Measurements from ENCODE around the gene SSH2.
"Not testable (repeated sequence)": the region's sequence is repeated elsewhere in the genome, so short reads cannot be mapped to it uniquely, and the experiment has no call there.

SSH2 gene

DNA sequence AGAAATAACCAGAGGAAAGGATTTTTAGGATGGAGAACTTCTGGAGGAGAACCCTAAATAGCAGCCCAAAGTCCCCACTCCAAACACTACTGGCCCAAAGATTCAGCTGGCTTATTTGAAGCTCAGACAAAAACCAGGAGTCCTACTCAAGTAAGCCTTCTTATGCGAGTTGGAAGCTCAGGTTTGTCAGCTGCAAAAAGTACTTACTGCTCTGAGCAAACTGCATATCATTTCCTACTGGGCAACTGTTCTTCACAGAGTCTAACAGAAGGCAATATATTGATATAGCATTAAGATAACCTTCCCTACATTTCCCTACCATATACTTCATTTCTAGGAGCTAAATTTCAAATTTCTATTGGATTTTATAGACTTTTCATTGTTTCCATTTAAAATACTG lies 231.2 kb downstream of the SSH2 start:
- in situ Hi-C loops (cut with MboI; ENCODE audit: low pct_unique_long_range_greater_than_20kb, low sequenced_read_pairs), result no loop called here
- no peak for DNase-seq

GRCh38 chr17:29698019-29698777 lies 231.8 kb downstream of the SSH2 start:
- DNase-seq, result no peak
- in situ Hi-C loops (cut with MboI; ENCODE audit: low pct_unique_long_range_greater_than_20kb, low sequenced_read_pairs), result no loop called here

GRCh38 chr17:29697371-29697770 lies 232.7 kb downstream of the SSH2 start:
- in situ Hi-C loops (cut with MboI; ENCODE audit: low pct_unique_long_range_greater_than_20kb, low sequenced_read_pairs), result no loop called here
- DNase-seq, result no peak

- no peak for DNase-seq
- in situ Hi-C loops (cut with MboI; ENCODE audit: low pct_unique_long_range_greater_than_20kb, low sequenced_read_pairs), result no loop called here
These were observed 235.0 kb downstream of the SSH2 start for GRCh38 chr17:29694918-29695563.

- DNase-seq, result no peak
- in situ Hi-C loops (cut with MboI; ENCODE audit: low pct_unique_long_range_greater_than_20kb, low sequenced_read_pairs), result no loop called here
These were observed 236.3 kb downstream of the SSH2 start for GRCh38 chr17:29693751-29694150.

DNA sequence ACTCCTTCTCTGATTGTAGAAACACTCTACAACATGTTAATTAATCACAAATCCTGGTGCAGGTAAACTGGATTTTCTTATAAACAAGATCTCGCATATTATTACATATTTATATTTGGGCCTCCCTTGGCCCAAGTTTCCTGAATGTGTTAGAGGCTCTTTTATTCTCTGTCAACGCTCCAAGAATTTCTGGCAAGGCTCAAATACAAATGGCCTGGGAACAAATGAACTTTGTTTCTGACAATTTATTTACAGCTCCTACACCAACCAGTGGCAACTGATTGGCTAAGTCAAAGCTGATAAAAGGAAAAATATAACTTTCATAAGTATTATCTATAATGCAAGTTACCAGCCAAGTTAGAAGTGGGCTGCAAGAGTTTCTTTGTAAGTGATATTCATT lies 242.4 kb downstream of the SSH2 start:
- no peak for DNase-seq
- in situ Hi-C loops (cut with MboI; ENCODE audit: low pct_unique_long_range_greater_than_20kb, low sequenced_read_pairs), result no loop called here

GRCh38 chr17:29686993-29687590 lies 242.9 kb downstream of the SSH2 start:
- in situ Hi-C loops (cut with MboI; ENCODE audit: low pct_unique_long_range_greater_than_20kb, low sequenced_read_pairs), result no loop called here
- DNase-seq, result no peak

GRCh38 chr17:29683481-29683880 lies 246.5 kb downstream of the SSH2 start:
- in situ Hi-C loops (cut with MboI; ENCODE audit: low pct_unique_long_range_greater_than_20kb, low sequenced_read_pairs), result no loop called here
- no peak for DNase-seq

DNA sequence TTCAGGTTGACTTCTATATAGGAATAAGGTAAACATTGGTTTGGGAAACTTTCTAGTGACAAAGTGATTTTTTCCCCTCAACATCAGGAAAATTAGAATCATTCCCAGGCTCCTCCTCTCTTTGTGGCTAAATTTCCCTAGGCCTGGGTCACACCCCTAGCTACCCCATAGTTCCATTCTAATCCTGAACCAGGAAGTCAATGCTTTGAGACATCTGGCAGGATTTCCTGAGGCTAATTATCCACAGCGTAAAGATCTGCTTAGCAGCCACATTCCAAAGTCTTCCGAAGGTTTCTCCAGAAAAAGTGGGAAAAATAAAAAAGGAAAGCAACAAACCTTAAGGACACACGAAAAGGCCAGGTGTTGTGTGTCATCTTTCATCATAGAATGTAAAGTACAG lies 247.0 kb downstream of the SSH2 start:
- DNase-seq, result no peak
- in situ Hi-C loops (cut with MboI; ENCODE audit: low pct_unique_long_range_greater_than_20kb, low sequenced_read_pairs), result no loop called here

DNA sequence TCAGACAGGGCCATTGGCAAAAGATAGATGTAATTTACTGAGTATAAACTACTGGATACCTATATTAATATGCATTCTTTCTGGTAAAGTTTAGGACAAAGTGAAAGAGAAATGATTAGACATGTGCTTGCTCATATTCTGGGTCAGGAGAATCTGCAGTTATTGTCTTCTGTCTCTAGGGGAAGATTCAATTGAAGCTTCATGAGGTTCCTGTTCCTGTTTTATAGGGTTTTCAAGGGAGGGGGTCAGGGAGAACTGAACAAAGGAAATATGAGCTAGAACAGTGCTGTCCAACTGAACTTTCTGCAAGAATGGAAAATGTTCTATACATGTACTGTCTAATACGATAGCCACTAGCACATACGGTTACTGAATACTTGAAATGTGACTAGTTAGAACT lies 248.0 kb downstream of the SSH2 start:
- in situ Hi-C loops (cut with MboI; ENCODE audit: low pct_unique_long_range_greater_than_20kb, low sequenced_read_pairs), result no loop called here
- DNase-seq, result peak; percentile 83

- in situ Hi-C loops (cut with MboI; ENCODE audit: low pct_unique_long_range_greater_than_20kb, low sequenced_read_pairs), result no loop called here
- no peak for DNase-seq
These were observed 252.2 kb downstream of the SSH2 start for GRCh38 chr17:29677824-29678223.

GRCh38 chr17:29677221-29677791 lies 252.7 kb downstream of the SSH2 start:
- in situ Hi-C loops (cut with MboI; ENCODE audit: low pct_unique_long_range_greater_than_20kb, low sequenced_read_pairs), result no loop called here

DNA sequence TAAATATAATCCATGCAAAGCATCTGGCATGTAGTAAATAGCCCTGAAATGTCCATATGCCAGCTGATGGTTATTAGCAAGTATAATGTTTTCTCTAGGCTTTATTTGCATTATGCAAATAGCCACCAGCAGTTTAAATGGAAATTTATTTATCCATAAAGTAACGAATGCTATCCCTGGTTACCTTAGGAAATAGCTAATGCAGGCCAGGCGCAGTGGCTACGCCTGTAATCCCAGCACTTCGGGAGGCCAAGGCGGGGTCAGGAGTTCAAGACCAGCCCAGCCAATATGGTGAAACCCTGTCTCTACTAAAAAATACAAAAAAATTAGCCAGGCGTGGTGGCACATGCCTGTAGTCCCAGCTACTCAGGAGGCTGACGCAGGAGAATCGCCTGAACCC lies 254.1 kb downstream of the SSH2 start:
- in situ Hi-C loops (cut with MboI; ENCODE audit: low pct_unique_long_range_greater_than_20kb, low sequenced_read_pairs); DNase-seq: not testable (repeated sequence)

More at GRCh38 chr17:29677221-29677791, 252.7 kb downstream of the SSH2 start:
- no peak for DNase-seq

DNA sequence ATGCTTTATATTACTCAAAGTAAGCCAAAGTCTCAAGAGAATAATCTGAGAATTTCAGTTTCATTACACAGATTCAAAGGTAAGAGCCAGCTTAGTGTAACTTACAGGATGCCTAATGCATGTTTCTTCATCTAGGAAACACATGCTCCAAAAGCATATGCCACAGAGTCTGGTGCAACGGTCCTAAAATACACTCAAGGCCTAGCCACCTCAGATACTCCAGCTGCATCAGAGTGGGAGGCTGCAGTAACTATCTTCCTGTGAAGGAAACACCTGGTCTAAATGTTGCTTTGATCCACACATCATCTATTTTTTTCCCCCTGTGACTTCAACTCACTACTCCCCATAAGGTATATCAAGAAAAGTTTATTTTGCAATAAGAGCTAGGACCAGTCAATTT lies 255.7 kb downstream of the SSH2 start:
- peak; percentile 69 for DNase-seq
- in situ Hi-C loops (cut with MboI; ENCODE audit: low pct_unique_long_range_greater_than_20kb, low sequenced_read_pairs), result no loop called here

GRCh38 chr17:29671661-29672060 lies 258.4 kb downstream of the SSH2 start:
- in situ Hi-C loops (cut with MboI; ENCODE audit: low pct_unique_long_range_greater_than_20kb, low sequenced_read_pairs), result no loop called here
- DNase-seq, result no peak

DNA sequence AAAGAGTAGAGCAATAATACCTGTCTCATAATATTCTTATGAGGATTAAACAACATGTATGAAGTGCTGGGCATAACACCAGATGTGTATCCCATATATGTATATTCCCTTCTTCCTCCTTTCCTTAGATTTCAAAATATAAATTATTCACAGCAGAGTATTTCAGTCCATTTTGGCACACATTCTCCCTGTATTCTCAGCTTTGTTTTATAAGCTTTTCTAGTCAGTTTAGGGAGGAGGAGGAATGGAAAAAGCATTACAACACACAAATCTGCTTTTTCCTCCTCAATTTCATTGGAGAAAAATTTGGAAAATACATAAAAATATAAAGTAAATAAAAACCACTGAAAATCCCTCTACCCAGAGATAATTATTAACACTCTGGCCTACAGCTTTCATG lies 260.8 kb downstream of the SSH2 start:
- in situ Hi-C loops (cut with MboI; ENCODE audit: low pct_unique_long_range_greater_than_20kb, low sequenced_read_pairs), result no loop called here
- DNase-seq, result no peak

DNA sequence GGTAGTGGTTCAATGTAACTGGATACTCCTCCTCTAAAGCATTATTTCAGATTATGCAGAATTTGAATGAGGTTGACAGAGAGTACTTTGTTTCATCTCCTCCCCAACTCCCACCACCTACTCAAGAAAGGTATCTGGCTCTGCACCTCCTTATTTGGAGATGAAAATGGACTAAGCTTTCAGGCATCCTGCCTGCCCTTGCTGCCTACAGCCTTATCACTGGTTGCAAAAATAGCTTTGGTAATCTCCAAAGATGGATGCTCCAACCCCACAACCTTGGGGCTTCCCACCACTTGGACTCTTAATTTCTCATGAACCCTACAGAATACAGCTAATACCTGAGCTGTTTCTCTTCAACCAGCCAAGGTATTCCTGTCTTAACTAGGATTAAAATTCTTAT lies 262.1 kb downstream of the SSH2 start:
- in situ Hi-C loops (cut with MboI; ENCODE audit: low pct_unique_long_range_greater_than_20kb, low sequenced_read_pairs), result no loop called here
- no peak for DNase-seq

DNA sequence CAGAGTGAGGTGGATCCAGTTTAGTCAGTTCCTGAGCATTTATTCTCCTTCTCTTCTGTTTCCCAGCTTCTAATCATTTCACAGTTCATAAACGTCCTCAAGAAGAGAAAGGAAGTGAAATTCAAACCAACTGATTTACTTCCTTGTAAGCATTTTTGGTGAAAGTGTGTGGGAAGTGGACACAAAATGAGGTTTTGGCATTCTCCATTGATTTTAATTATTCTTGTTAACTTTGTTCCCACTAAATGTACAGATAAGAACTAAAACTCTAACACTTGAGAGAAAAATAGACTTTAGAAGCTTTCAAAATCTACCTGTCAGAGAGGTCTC lies 264.6 kb downstream of the SSH2 start:
- DNase-seq, result no peak
- in situ Hi-C loops (cut with MboI; ENCODE audit: low pct_unique_long_range_greater_than_20kb, low sequenced_read_pairs), result no loop called here

DNA sequence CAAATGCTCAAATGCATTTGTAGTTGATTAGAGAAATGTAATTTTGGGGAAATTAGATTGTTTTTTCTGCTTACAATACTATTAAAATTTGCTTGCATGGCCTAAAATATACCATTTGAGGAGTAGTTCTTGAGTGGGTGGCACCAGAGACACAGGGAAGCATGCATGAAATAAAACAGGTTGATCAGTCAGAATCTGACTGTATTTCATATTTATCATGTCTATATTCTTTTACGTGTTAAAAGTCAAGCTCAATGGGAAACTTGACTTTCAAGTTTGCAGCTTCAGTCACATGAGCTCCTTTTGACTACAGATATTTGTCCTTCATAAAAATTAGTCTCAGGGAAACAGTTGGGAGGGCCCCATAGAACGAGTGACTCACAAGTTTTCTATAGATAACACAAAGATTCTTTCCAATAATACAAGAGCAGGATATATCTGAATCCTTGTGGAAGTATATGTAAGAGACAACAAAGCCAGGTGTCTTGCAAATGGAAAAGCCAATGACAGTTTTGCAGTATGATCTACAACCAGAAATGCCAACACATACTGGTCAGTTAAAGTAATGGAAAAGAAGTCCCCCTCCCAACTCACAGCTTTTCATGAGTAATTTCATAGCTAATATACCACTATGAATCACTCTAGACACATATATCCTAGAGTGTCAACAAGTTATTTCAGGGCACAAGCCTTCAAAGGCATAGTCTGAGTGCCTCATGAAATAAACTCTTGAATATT lies 265.1 kb downstream of the SSH2 start:
- no peak for DNase-seq
- in situ Hi-C loops (cut with MboI; ENCODE audit: low pct_unique_long_range_greater_than_20kb, low sequenced_read_pairs), result no loop called here

- DNase-seq, result no peak
- in situ Hi-C loops (cut with MboI; ENCODE audit: low pct_unique_long_range_greater_than_20kb, low sequenced_read_pairs), result no loop called here
These were observed 266.9 kb downstream of the SSH2 start for GRCh38 chr17:29663155-29663554.

Measured in KBM-7 (cell line).